ENCODE measurements around the gene INSIG2.
"Not testable (repeated sequence)": the region's sequence is repeated elsewhere in the genome, so short reads cannot be mapped to it uniquely, and the experiment has no call there.

Gene INSIG2

DNA sequence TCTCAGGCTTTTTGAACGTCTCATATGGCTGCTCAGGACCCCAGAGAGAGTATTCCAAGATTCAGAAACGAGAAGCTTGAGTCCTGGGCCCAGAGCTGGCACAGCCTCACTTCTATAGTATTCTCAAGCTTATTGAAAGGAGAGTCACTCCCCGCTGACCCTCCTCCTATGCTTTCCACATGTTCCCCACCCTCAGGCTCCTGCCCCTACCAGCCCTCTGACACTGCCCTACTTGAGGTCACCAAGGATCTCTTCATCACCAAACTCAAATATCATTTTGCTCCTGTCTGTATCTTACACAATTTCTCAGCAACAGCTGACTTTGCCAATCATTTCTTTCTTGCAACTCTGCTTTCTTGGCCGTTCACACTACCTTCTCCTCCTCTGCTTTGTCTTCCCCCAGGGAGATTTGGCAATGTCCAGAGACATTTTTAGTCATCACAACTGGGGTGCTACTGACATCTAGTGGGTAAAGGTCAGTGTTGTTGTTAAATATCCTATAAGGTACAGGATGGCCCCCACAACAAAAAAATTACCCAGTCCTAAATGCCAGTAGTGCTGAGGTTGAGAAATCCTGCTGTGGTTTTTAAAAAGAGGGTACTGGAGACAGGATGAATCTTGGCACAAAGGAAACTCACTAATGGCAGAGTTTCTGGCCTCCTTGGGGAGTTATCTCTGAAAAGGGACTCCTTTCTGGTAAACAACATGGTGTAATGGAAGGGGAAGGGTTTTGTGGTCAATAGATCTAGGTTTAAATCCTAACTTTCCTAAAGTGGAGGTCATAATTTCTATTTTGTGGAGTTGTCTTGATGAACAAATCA, 26.9 kb upstream of the INSIG2 start:
- DNase-seq, result peak; percentile 74

DNA sequence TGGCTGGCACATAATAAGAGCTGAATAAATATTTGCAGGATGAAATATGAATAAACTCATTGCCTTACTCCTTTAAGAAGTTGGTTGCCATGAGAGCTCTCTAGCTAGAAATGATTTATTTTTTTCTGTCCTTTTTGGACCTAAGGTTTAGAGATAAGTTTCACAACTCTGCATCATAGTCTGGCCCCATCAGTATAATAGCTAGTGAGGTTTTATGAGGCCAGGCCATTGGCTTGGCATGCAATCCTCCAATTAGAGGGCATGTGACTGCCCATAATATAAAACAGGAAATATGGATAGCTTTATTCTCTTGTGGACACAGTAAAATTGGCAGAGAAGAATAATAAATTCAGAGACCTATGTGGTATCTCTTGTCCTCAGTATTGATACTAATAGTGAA, 26.2 kb upstream of the INSIG2 start:
- no peak for DNase-seq

DNA sequence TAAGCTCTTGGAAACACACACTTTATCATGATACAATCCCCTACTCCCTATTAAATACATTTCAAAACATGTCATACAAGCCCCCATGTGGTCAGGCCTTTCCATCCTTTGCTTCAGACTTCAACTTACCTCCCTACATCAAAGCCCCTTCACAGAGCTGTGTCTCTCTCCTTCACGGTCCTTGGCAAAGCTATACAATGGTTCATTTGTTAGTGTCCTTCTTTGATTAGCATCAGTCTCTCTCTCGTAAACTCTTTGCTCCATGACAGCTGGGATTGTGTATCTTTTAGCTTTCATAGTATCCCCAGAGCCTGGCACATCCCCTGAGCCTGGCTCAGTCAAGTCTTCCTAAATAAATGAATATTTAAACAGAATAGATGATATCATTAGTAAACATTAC, 25.6 kb upstream of the INSIG2 start:
- no peak for DNase-seq

DNA sequence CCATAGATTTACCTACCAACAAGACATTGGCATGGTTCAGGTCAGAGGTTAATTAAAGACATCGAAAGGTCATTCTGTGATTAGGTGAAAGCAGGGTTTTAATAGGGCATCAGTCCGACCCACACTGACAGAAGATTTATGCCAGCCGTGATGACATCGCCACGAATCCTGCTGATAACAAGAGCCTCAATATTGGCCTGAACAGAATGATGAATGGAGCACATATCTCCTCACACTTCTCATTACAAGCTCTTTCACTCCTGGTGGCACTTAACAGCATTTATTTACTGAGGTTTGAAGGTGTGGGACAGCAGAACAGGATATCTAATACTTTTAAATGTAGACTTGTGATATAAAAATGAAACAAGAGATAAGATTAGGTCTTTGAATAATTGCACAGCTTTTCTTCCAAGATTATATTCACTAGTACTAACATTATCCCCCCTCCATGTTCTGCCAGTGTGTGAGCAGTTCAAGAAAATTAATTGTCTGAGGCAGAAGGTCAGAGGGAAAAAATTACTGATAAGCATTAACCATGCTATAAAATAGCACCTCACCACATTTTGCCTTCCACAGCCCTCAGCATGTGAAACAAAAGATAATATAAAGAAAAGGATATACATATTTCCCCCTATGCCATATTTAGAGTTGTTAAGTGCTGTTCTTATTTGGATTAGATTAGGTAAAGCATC, 23.1 kb upstream of the INSIG2 start:
- peak; percentile 71 for DNase-seq

DNA sequence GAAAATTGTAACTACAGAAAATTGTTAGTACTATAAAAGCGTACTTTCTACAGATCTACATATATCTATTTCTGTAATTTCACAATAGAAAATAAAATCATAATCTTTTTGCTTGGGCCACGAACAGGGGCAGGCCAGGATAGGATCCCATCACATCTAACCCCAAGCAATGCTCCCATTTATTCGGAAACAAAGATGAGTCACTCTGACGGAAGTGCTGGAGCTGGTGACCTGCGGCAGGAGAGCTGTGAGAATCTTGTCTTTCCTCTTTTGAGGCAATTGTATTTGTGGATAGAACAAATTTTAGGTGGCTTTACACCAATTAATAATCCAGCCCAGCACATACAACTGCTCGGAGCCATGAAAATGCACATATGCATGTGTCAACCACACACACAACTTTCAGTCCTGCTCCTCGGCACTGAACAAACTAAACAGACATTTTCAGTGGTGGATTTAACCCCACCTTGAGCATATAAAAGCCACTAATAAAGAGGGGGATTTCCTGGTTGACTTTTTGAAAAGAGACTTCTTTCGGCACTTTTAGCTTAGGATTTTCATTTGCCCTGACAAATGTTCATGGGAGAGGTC, 22.3 kb upstream of the INSIG2 start:
- DNase-seq, result no peak

DNA sequence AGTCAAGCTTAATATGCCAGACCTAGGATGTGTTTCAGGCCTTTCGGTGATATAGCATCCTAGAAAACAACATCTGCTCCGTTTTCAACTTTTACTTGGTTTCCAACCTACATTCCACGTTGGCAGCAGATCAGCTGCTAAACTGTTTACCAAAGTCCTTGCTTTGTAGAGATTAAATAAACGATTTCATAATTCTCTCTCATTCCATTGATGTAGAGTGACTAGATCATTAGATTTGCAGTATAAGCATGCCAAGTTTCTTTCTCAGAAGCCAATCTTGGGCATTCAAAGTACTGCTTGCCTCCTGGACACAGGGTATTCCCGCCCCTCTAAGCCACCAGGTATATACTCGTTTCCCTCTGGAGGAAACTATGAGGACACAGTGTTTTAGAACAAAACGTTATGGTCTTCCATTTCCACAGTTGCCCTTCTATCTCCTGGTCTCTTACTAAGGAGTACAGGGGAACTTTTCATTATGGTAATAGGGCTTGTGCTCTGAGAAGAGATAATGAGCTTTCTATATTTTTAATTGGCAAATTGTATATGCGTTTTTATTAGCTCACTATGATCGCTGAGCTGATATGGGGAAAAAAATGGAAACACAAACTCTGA, 10.5 kb upstream of the INSIG2 start:
- DNase-seq, result no peak

DNA sequence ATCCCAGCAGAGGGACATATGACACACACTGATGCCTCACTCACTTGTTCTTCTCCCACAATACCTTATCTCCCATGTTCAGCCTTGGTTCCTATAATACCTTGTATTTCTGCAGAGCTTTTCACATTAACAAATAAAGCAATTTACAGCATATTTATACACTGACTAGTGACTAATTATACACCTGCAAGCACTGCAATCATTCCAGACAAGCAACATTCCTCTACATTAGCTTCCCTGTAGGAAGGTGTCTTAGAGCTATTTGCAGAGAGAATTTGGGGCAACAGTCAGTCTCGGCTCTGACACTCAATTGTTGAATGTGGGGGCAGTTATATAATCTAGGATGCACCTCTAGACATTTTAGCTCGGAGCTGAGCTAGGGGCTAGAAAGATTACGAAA, 9.5 kb upstream of the INSIG2 start:
- no peak for DNase-seq

DNA sequence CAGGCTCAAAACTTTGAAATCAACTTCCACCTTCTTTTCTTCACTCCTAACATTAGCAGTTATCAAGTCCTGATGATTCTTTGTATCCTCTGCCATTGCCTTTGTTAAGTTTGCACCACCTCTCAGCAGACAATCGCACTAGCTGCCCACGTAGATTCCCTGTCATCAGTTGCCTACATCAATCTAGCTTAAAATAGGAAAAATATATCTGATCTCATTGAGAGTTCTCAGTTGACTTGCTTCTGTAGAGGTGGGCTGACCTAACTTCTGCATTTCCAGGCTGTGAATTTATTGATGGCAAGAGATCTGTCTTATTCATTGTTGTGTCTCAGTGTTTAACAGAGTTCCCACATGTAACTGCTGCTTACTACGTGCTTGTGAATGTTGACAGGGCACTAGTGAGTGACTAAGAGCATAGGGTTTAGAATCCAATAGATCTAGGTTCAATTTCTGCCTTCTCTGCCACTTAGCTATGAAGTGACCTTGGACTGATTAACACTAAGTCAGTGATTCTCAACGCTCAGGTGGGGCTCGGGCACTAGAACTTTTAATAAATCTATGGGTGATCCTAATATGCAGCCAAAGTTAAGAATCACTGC, 3.7 kb upstream of the INSIG2 start:
- DNase-seq, result no peak

DNA sequence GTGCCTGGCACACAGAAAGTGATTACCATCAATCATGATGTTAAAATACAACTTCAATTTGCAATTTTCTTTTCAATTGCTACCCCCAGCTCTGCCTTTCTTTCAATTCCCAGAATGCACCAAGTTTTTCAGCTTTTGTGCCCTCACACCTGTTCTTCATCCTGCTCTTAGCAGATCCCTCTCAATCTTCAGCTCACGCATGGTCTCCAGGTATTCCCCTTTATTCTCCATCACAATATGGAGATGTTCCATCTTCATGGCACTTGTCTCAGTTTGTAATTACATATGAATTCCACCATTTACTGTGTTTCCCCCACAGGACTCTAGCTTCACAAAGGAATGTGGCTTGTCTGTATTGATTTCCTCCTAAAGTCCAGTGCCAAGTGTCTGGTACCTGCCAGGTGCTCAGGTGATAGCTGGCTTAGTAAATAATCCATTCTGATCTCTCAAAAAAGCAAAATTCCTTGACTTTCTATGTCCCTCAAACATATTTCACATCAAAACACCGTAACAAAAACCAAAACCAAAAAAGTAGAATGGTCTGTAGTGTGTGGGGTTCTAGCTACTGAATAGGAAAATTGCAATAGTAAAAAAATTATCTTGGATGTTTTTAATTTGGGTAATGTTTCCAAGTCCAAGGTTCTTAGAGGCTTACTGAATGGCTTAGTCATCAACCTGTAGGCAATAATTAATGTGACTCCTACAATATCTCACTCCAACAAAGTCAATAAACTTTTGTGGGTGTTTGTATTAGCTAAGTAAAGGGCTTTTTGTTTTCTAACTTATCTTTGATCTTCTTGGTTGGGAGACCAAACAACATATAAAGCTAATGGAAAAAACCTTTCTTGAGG, 2.9 kb upstream of the INSIG2 start:
- DNase-seq, result no peak

DNA sequence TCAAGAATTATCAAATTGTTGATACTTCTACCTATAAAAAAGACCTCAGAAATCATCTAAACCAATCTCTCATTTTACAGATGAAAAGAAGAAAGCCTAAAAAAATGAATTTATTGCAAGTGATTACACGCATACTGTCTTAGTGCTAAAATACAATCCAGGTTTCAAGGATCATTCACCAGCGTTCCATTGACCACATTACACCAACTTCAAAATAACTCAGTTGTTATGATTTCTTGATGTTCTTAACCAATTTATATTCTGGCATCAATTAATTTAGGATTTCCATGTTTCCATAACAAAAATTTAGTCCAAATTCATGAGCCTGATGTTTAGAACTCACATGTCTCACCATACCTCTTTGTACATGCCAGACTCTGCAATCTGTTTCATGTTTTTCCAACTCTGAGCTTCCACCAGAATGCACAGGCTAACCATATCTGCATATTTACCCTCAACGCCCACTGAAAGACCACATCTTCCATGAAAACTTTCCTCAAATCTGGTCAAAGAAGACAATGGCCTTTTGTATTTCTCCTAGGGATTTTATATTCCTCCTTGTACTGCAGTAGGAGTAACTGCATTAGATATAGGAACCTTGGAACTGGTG, 2.1 kb upstream of the INSIG2 start:
- no peak for DNase-seq

DNA sequence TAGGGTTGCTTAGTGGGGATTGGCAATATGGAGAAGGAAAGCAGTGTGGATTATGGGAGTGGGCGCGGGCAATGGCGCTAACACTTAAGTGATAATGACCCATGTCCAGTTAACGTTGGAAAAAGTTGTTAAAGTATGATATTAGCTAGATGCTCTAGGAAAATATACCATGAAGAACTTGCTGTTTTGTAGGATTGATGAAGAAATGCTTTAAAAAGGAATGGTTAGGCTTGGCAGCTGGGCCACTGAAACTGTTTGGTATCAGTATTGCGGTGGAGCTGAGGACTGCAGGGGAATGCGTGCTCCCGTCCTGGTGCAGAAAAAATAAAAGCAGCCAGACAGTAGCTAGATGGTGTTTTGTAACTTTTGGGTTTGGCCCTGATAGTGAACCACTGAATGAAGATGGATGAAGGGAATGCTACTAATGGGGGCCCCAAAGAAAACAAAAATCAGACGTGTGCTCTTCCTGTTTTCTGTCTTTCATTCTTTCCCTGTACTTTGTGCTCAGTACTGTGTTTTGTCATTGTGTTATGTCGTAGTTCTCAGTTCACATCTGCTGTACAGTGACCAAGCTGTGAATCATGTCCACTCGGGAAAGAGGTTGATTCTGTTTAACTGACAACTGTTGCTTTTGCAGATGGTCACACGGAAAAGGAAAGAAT, 999 bp downstream of the INSIG2 start:
- peak; percentile 75 for DNase-seq

DNA sequence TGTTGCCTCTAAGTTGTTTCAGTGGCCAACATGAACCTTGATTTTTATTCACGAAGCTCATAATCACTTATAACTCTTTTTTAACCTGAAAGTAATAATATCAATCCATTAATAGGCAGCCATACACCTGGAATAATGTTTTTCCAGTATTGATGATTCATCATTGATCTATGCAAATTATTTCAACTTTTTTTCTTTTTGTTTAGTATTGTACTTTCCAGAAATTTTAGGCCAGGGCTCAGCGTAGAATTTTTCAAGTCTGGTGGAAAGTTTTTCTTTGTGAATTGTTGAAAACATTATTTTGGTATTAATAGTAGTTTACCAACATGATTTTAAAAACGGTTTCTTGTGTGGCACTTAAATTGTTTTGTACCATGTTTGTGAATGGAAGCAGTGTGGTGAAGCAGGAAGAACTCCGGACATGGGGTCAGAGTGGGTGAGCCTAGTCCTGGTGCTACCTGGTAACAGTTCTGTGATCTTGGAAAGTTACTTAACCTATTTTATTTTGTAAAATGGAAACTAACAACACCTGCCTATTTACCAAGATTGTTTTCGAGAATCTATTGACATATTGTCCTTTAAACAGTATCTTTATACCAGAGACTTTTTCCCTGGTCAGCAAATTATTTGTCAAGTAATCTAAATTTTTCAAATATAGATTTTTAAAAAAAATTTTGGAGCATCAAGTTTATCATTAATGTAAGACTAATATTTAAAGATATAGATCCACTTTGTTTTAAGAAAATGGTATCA, 2.3 kb downstream of the INSIG2 start:
- no peak for DNase-seq

DNA sequence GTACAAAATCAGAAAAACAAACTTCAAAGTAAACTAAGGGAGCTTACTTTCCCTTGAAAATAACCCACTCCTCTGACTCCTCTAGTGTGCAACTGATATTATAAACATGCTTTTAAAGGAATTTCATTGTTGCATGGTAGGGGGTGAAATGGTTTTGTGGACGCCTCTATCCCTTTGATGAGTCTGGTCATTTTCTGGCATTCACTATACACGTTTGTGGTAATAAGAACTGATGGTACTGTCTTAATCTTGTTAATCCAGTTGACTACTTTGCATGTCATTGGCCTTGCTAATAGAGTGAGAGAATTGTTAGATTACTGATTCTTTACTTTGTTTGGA, 2.8 kb downstream of the INSIG2 start:
- DNase-seq, result no peak

DNA sequence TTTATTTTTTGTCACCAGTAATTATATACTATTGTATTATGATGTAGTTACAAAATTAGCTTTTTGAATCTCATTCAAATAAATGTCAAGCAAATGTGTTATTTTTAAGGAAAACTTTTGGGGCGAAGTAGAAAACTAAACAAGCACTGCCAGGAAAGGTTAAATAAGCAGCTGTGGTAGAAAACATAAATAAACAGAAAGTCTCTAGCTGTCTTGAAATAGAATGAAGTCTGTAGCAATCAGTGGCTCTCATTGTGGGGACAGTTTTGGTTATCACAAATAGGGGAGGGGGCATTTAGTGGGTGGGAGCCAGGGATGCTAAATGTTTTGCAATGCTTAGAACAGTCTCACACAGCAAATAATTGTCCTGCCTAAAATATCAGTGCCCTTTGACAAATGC, 3.4 kb downstream of the INSIG2 start:
- no peak for DNase-seq

DNA sequence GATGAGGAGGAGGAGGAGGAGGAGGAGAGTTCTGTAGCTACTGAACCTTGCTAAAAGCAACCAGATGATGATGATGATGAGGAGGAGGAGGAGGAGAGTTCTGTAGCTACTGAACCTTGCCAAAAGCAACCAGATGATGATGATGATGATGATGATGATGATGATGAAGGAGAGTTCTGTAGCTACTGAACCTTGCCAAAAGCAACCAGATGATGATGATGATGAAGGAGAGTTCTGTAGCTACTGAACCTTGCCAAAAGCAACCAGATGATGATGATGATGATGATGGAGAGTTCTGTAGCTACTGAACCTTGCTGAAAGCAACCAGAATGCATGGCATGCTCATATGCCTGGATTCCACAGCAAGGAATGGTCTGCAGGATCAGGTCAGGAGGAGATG, 5.8 kb downstream of the INSIG2 start:
- DNase-seq, result not testable (repeated sequence)

DNA sequence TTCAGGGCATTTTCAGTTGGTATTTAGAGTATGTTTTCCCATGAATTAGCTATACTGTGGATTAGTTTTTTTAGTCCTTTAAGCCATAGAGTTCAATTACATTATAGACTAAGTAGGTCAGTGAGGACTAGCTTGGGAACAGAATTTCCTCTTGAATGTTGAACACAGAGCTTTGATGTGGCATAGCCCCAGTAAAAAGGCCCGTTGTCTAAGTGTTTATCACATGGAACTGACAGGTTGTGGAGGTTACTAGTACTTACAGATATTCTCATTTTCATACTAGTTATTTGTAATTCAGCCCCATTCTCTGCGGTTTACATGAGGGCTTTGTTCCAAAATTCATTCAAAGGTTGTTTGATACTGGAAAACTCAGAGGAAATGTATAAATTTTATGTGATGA, 6.2 kb downstream of the INSIG2 start:
- DNase-seq, result no peak

DNA sequence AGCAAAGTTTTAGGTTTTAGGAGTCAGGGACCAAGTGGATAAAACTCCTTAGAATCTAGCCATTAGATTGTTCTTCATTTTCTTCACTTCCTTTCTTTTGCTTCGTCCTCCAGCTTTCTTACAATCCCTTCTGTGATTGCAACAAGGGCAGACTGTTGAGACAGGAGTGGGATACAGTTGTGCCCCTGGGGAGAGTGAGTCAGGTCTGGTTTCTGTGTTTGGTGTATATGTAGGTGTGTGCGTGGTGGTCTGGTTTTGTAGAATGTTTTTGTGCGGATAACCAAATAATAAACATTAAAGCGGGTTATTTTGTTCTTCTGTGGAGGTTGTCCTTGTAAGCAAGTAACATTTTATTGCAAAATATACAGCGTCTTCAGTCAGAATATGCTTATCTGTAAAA, 7.3 kb downstream of the INSIG2 start:
- DNase-seq, result no peak

DNA sequence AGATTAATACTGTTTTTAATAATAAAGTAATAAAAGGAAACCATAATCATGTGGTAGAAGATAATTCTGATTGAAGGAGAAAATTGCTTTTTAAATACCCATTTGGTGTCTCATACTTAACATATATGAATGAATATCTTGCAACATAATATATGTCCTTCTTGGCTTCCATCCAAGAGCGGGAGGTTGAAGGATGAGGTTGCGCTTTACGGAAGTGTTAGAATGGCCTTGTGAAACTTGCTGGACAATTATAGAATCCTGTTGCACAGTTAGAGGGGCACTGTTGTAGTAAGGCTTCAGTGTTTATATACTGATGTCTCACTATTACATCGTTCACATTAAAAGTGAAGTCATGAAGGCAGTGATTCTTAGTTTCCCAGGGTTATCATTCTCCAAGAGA, 9.4 kb downstream of the INSIG2 start:
- peak; percentile 76 for DNase-seq

DNA sequence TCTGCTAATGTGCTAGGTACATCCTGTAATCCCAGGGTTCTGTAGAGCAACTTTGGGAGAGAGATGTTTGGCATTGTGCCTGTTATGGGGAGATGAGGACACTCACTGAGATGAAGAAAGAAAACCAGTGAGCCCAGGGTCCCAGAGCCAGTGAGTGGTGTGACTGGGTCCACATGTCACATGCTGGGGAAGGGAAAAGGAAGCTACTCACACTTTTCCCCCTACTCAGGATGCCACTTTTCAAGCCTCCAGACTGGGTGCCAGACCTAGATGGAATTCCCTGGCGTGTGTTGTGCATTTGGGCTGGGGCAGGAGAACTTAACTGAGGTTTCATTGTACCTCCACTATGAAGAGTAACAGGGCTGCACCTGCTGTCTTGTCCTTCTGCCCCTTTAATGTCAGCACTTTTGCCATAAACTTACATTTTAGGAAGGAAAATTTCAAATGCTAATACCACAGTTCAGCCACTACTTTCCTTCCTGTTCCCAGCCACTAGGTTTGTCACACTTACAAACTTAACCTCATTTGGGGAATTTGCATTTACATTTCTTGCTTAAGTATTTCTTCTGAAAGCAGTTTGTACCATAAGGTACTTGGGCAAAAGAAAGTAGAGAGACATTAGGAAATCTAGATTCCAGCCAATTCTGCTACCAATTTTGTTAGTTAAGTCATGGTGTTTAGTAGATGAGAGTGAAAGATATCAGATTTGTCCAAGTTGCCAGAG, 10.2 kb downstream of the INSIG2 start:
- peak; percentile 20 for DNase-seq
